OCI-LY1 (cell line): ENCODE results near the gene ZMAT3.

ENCODE experiments used
- CTCF ChIP-seq: fragments of 200-600 bp; sonication (generic), shearing (Covaris generic); IDR thresholded peaks from 2 replicates; pipeline ENCODE4 v1.5.1; 2017; ENCODE audit warnings: mild to moderate bottlenecking, antibody characterized with exemption, low read length, moderate library complexity, mixed read lengths
- EZH2 ChIP-seq: fragments of 200-600 bp; sonication (generic), shearing (Covaris generic); IDR thresholded peaks from 2 replicates; pipeline ENCODE4 v1.8.0; 2017; ENCODE audit warnings: borderline replicate concordance, mixed run types, mild to moderate bottlenecking, antibody characterized with exemption, low read length, moderate library complexity, mixed read lengths

- TF ChIP-seq CTCF (no peak), EZH2 (no peak)
Observed at GRCh38 chr3:179108086-179108485, 36.5 kb upstream of the ZMAT3 start.
